GM12878 (cell line): ENCODE data around the gene PREP.

Experiments
- CEBPB ChIP-seq, 2 experiments: fragments of 150-350 bp in 1 of 2; IDR thresholded peaks; 2 replicates each; pipeline ENCODE4 v1.6.1; 2012 to 2014; ENCODE audit warnings: low read depth in 2 of 2, low read length in 2 of 2, borderline replicate concordance in 1 of 2, inconsistent platforms in 1 of 2
- CTCF ChIP-seq, 3 experiments: IDR thresholded peaks in 2 of 3; conservative IDR thresholded peaks in 1 of 3; 2 replicates each; pipeline ENCODE4 v1.5.1; 2011; ENCODE audit warnings: low read depth in 3 of 3, low read length in 3 of 3, mild to moderate bottlenecking in 3 of 3, control low read depth in 2 of 3, moderate library complexity in 2 of 3, inconsistent platforms in 1 of 3, mixed read lengths in 1 of 3; ENCODE audit not compliant: control insufficient read depth in 2 of 3, insufficient read depth in 1 of 3; ENCODE audit errors: extremely low read depth in 1 of 3
- HDAC6 ChIP-seq: fragments of 200-600 bp; sonication (generic); IDR thresholded peaks from one replicate; pipeline ENCODE4 v1.8.0; 2017; ENCODE audit warnings: antibody characterized with exemption; ENCODE audit not compliant: unreplicated experiment
- POLR2A ChIP-seq: IDR thresholded peaks from 2 replicates; pipeline ENCODE4 v1.6.1; 2011; ENCODE audit warnings: low read depth, mild to moderate bottlenecking, low read length
- POLR2AphosphoS5 ChIP-seq: IDR thresholded peaks from 2 replicates; pipeline ENCODE4 v1.6.1; 2011; ENCODE audit warnings: mild to moderate bottlenecking, low read length, inconsistent platforms
- SIN3A ChIP-seq: IDR thresholded peaks from 2 replicates; pipeline ENCODE4 v1.6.1; 2012; ENCODE audit warnings: low read depth, low read length, improper control_type of control experiment
- SREBF1 ChIP-seq: IDR thresholded peaks from 2 replicates; pipeline ENCODE4 v1.6.1; 2012; ENCODE audit warnings: mild to moderate bottlenecking, low read length
- USF2 ChIP-seq: IDR thresholded peaks from 2 replicates; pipeline ENCODE4 v1.6.1; 2011; ENCODE audit warnings: low read depth, low read length, improper control_type of control experiment, borderline replicate concordance
- YY1 ChIP-seq: IDR thresholded peaks from 2 replicates; pipeline ENCODE4 v1.6.1; 2011; ENCODE audit warnings: low read depth, mild to moderate bottlenecking, low read length
- ZNF207 ChIP-seq: fragments of 450-650 bp; IDR thresholded peaks from 2 replicates; pipeline ENCODE4 v1.6.1; 2014; ENCODE audit warnings: antibody characterized with exemption, mild to moderate bottlenecking, borderline replicate concordance

- TF ChIP-seq SREBF1 (no peak), HDAC6 (no peak), USF2 (no peak), CTCF (IDR thresholded peaks at IDR 0.05 in 2 of 3, conservative IDR thresholded peaks at IDR 0.05 in 1 of 3; ENCODE audit: control insufficient read depth in 2 of 3, extremely low read depth in 1 of 3, insufficient read depth in 1 of 3, low read depth in 3 of 3, low read length in 3 of 3) (peak; percentile 67 to 71 (median 70)), CEBPB (IDR thresholded peaks at IDR 0.05; ENCODE audit: borderline replicate concordance in 1 of 2, low read depth in 2 of 2, low read length in 2 of 2) (no peak), POLR2A (no peak), SIN3A (no peak), ZNF207 (no peak), POLR2AphosphoS5 (no peak), YY1 (peak; percentile 66; the same call in 1 of the 2 replicates)
These were observed 21.4 kb upstream of the PREP start for GRCh38 chr6:105424175-105424783.
